IPS-20b (cell line): ENCODE results near the gene TAF11L7.
"Not testable (repeated sequence)": the region's sequence is repeated elsewhere in the genome, so short reads cannot be mapped to it uniquely, and the experiment has no call there.

Source experiments
- H3K27ac ChIP-seq: one replicate; pipeline ENCODE4 v1.5.1; 2013; ENCODE audit warnings: low read length
- H3K27me3 ChIP-seq: 2 replicates; pipeline ENCODE4 v1.6.1; 2013; ENCODE audit warnings: mild to moderate bottlenecking, low read length, inconsistent platforms; ENCODE audit not compliant: insufficient read depth
- H3K36me3 ChIP-seq: 2 replicates; pipeline ENCODE4 v1.6.1; 2013; ENCODE audit warnings: low read depth, mild to moderate bottlenecking, inconsistent platforms, low read length, moderate library complexity; ENCODE audit not compliant: insufficient read depth
- H3K4me1 ChIP-seq: 2 replicates; pipeline ENCODE4 v1.6.1; 2013; ENCODE audit warnings: mild to moderate bottlenecking, control low read depth, inconsistent platforms, low read length, moderate library complexity; ENCODE audit not compliant: insufficient read depth
- H3K4me3 ChIP-seq: 2 replicates; pipeline ENCODE4 v1.5.1; 2013; ENCODE audit warnings: mild to moderate bottlenecking, low read length, inconsistent platforms
- H3K9ac ChIP-seq: 2 replicates; pipeline ENCODE4 v1.6.1; 2013; ENCODE audit warnings: low read depth, mild to moderate bottlenecking, inconsistent platforms, low read length, moderate library complexity
- H3K9me3 ChIP-seq: 2 replicates; pipeline ENCODE4 v1.6.1; 2013; ENCODE audit warnings: mild to moderate bottlenecking, low read depth, low read length, inconsistent platforms; ENCODE audit not compliant: insufficient read depth

TAF11L7 gene

DNA sequence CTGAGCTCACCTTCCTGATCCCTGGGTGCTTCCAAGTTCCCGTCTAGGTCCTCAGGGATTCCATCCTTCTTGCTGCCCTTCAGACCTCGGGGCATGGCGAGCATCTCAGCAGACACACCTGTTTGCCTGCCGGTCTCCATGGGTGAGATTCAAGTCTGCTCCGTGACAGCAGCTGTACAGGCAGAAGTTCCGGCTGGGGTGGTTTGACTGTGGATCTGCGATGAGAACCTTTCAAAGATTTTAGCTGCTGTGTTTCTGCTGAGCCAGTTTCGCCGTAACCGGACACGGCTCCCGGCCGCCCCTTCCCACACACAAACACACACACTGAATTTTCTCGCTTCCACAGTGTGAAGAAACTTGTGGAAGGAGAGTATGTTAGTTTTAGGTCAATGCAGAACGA is 8.7 kb upstream of the TAF11L7 start, which contains the start of gene TAF11L9:
Gene TAF11L9 (minus strand): TSS at position 140 of the 400 bp plus-strand sequence.
- not testable (repeated sequence) for H3K36me3 ChIP-seq, H3K4me3 ChIP-seq, H3K27ac ChIP-seq, H3K27me3 ChIP-seq, H3K9ac ChIP-seq, H3K9me3 ChIP-seq, H3K4me1 ChIP-seq

DNA sequence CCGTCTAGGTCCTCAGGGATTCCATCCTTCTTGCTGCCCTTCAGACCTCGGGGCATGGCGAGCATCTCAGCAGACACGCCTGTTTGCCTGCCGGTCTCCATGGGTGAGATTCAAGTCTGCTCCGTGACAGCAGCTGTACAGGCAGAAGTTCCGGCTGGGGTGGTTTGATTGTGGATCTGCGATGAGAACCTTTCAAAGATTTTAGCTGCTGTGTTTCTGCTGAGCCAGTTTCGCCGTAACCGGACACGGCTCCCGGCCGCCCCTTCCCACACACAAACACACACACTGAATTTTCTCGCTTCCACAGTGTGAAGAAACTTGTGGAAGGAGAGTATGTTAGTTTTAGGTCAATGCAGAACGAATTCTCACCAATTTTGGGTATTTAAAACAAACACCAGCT is 5.3 kb upstream of the TAF11L7 start, which contains the start of gene TAF11L8:
Gene TAF11L8 (minus strand): TSS at position 101 of the 400 bp plus-strand sequence.
- not testable (repeated sequence) for H3K9ac ChIP-seq, H3K27ac ChIP-seq, H3K4me1 ChIP-seq, H3K4me3 ChIP-seq, H3K36me3 ChIP-seq, H3K9me3 ChIP-seq, H3K27me3 ChIP-seq
